Skeletal muscle cell (primary cell): ENCODE measurements around the gene RAB11A.

Experiments
- DNase-seq: peaks from one replicate; pipeline ENCODE4 v3.0.0-alpha.2; 2010; ENCODE audit warnings: low read depth
- H3K4me3 ChIP-seq: 2 replicates; pipeline ENCODE4 v1.5.1; 2011; ENCODE audit warnings: low read depth, mild to moderate bottlenecking, control low read depth, low read length, moderate library complexity

The RAB11A gene

DNA sequence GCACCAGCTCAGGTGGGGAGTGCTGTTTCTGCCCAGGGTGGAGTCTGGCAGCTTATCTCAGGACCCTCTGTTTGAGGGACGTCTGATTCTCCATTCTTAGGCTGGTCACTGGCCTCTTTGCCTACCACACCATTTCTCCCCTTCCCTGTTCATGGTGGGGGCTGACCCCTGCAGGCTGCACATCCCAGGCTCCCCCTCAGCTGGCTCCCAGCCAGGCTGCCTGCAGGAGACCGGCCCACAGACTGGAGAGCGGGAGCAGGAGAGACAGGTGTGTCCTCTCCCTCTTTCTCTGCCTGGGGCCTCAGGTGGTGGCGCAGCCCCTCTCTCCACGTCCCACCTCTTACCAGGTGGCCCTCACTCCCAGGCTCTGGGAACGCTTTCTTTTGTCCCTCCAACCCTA lies 60.8 kb downstream of the RAB11A start:
- no peak overlapping the region for H3K4me3 ChIP-seq
- no peak for DNase-seq

DNA sequence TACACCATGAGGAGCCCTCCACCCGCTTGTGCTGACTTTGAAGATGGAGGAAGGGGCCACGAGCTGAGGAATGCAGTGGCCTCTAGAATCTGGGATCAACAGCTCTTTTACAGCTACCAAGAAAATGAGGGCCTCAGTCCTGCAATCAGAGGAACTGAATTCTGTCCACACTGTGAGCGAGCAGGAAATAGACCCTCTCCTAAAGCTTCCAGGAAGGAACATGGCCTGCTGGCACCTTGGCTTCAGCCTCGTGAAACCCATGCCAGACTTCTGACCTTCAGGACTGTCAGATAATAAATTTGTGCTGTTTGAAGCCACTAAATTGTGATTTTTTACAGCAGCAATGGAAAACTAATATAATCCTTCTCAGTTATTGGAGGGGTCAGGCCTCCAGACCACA lies 61.9 kb downstream of the RAB11A start:
- DNase-seq = no peak
- H3K4me3 ChIP-seq = no peak overlapping the region

DNA sequence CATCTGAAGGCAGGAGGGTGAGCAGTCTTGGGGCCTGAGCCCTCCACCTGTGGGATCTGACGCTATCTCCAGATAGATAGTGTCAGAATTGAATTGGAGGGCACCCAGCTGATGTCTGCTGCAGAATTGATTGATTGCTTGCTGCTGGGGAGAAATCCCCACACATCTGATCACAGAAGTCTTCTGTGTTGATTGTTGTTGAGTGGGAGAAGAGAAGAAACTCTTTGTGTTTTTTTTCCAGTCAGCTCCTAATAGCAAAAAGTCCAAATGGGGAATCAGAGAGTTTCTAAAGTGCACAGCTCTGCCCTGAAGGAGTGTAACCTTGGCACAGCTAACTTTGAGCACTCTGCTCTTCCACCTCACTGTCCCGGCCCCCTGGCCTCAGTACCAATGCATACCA lies 66.1 kb downstream of the RAB11A start:
- DNase-seq = no peak
- H3K4me3 ChIP-seq = no peak overlapping the region

DNA sequence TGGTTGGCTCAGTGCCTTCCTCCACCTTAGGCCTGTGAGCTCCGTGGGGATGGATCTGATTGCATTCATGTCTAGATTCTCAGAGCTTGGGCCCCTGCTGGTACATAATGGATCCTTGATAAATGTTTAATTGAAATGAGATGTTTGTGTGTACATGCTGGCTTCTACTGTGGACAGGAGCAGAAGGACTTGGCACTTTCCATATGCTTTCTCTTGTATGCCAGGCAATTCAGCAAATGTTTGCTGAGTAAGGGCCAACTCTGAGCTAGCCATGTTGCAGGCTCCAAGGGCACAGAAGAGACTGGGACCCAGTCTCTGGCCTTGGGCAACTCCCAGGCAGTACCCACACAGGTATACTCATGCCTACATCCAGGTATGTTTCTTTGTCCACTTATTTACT lies 67.0 kb downstream of the RAB11A start:
- H3K4me3 ChIP-seq = no peak overlapping the region
- DNase-seq = no peak

DNA sequence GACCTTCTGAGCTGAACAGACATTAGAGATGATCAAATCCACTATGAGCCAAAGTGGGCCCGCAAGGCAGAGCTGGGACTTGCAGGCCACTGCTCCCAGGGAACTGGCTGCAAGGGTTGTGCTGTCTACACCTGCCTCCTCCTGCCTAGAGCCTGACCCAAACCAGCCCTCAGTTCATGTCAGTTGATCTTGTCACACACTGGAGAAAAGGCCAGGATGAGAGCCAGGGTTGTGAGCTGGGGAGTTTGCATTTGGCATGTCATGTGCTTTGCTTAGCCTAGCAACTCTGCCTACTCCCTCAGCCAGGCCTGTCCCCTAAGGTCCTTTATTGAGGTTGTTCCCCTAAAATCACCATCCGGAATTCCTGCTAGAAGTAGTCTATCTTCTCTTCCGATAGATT lies 67.8 kb downstream of the RAB11A start:
- no peak for DNase-seq
- H3K4me3 ChIP-seq = no peak overlapping the region

DNA sequence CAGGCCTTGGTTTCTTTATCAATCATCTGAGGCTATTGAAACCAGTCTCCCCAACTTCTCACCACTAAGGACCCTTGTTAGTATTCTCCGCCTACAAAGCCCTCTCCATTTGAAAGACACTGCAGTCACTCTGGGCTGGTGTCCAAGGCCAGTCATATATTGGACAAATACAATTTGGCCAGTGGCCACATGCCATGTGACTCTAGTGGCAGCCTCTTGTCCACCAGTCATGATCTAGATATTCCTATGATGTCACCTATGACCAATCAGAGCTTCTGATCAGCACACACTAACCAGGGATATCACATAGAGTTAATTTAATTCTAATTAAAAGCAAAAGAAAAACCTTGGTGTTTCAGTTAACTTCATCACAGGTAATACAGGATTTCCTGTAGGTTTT lies 68.2 kb downstream of the RAB11A start:
- DNase-seq = no peak
- H3K4me3 ChIP-seq = no peak overlapping the region

DNA sequence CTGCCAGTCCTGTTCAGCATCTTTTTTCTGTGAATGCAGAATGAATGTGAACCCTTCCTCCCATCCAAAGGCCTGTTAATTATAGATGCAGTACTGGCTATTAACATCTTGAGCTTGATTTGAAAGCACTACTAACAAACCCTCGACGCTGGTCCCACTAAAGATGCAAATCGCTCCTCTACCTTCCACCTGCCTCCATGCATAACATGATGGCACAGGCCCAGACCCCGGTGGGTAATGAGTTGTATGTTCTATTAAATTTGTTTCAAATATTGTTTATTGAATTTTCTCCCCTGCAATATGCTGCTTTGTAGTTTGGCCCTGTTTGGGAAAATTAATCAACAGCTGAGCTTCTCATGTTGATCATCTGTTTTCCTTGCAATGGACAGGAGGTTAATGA lies 69.3 kb downstream of the RAB11A start:
- H3K4me3 ChIP-seq = no peak overlapping the region
- DNase-seq = no peak

DNA sequence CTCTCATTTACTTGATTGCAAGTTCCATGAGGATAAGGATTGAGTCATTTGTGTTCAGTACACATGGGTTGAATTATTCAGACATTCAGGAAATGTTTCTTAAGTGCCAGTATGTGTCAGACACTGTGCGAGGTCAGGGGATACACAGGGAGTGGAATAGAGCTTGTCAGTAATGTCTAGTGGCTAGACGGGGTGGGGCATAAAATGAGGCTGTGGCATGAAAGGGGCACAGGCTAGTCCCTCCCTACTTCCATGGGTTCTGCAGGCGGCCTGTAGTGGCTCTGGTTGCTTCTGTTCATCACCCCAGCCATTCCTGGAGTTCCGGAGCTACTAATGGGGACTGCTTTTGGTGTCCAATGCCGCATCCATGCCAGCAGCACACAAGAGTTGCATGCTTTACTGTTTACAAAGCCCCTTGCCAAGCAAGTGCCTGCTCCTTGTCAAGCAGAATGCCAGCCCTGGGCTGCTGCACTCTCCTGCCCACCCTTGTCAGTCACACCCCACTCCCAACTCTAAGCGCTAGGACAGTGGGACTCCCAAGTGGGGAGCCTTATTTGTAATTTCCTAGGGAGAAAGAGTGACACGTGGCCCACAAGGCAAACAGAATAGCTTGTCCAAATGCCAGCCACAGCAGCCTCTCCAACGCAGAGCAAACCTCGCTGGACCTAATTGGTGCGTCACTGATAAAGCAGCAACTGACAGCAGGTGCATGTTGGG lies 70.8 kb downstream of the RAB11A start:
- H3K4me3 ChIP-seq = no peak overlapping the region
- no peak for DNase-seq

DNA sequence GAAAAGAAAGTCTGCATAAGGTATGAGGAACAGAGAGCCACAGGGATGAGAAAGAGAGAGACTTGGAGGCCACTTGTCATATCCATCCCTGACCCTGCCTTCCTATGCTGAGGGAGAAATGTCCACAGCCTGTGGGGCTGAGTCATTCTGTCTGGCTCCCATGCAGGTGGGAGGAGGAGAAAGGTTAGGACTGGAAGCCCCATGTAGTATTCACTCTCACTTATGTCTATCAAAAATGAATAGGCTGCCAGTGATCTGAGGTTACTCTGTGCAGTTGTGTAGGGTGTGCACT lies 71.3 kb downstream of the RAB11A start:
- H3K4me3 ChIP-seq = no peak overlapping the region
- DNase-seq = no peak
